ENCODE data around the gene ZYG11A.

Gene ZYG11A

GRCh38 chr1:52914463-52914862 lies 71.9 kb downstream of the ZYG11A start:
- no peak for TF ChIP-seq CTCF (IDR thresholded peaks at IDR 0.05; ENCODE audit: insufficient read depth, missing control alignments)
- FAIRE-seq, result no peak
- no peak for DNase-seq (ENCODE audit: insufficient read length, low spot score)

- FAIRE-seq, result no peak
- no peak for TF ChIP-seq CTCF (IDR thresholded peaks at IDR 0.05; ENCODE audit: insufficient read depth, missing control alignments)
- DNase-seq (ENCODE audit: insufficient read length, low spot score), result no peak
These were observed 72.8 kb downstream of the ZYG11A start for GRCh38 chr1:52915211-52915854.

GRCh38 chr1:52915855-52916220 lies 73.3 kb downstream of the ZYG11A start:
- TF ChIP-seq CTCF (IDR thresholded peaks at IDR 0.05; ENCODE audit: insufficient read depth, missing control alignments), result no peak
- FAIRE-seq, result no peak
- DNase-seq (ENCODE audit: insufficient read length, low spot score), result no peak

- no peak for FAIRE-seq
- DNase-seq (ENCODE audit: insufficient read length, low spot score), result no peak
- TF ChIP-seq CTCF (IDR thresholded peaks at IDR 0.05; ENCODE audit: insufficient read depth, missing control alignments), result no peak
These were observed 73.8 kb downstream of the ZYG11A start for GRCh38 chr1:52916241-52916975.

DNA sequence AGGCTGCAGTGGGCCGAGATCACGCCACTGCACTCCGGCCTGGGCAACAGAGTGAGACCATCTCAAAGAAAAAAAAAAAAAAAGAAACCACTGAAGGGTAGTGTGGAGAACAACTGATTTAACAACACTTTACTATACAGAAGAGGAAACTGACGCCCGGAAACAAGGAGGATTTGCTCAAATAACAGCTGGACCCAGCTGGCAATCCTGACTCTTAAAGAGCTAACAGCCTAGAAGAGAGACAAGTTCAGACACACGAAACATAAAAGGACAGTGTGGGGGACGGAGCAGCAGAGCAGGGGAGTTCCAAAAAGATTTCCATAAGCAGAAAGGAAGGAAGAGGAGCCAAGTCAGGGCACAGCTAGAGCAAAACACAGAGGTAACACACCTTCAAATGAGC lies 74.6 kb downstream of the ZYG11A start:
- no peak for TF ChIP-seq CTCF (IDR thresholded peaks at IDR 0.05; ENCODE audit: insufficient read depth, missing control alignments)
- FAIRE-seq, result no peak
- DNase-seq (ENCODE audit: insufficient read length, low spot score), result no peak

GRCh38 chr1:52917581-52917980 lies 75.0 kb downstream of the ZYG11A start:
- no peak for TF ChIP-seq CTCF (IDR thresholded peaks at IDR 0.05; ENCODE audit: insufficient read depth, missing control alignments)
- DNase-seq (ENCODE audit: insufficient read length, low spot score), result no peak
- no peak for FAIRE-seq

DNA sequence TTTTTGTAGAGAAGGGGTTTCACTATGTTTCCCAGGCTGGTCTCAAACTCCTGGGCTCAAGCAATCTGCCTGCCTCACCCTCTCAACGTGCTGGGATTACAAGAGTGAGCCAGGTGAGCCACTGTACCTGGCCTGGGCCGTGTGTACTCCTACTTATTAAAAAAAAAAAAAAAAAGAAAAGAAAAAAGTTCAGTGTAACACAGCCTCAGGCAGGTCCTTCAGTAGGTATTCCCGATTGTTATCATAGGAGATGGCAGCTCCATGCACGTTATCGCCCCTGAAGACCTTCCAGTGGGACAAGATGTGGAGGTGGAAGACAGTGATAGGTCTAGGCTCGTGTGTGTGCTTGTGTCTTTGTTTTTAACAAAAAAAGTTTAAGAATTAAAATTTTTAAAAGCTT lies 75.6 kb downstream of the ZYG11A start:
- no peak for FAIRE-seq
- no peak for TF ChIP-seq CTCF (IDR thresholded peaks at IDR 0.05; ENCODE audit: insufficient read depth, missing control alignments)
- no peak for DNase-seq (ENCODE audit: insufficient read length, low spot score)
